ENCODE measurements around the gene AFDN. TPM values are rescaled to one million over a fixed set of nuclear protein-coding genes. Genes with fewer than 3 reads are reported as not detected.
A peak's percentile ranks its signal among the peaks of the same experiment; 100 is the strongest.

Gene AFDN
- total and polyA plus RNA-seq, 10 of the 15 experiments (the other 5 are each of a cell fraction or from before 2014, with no cell fraction given): 5.7 to 68.2 (median 45.1) TPM

DNA sequence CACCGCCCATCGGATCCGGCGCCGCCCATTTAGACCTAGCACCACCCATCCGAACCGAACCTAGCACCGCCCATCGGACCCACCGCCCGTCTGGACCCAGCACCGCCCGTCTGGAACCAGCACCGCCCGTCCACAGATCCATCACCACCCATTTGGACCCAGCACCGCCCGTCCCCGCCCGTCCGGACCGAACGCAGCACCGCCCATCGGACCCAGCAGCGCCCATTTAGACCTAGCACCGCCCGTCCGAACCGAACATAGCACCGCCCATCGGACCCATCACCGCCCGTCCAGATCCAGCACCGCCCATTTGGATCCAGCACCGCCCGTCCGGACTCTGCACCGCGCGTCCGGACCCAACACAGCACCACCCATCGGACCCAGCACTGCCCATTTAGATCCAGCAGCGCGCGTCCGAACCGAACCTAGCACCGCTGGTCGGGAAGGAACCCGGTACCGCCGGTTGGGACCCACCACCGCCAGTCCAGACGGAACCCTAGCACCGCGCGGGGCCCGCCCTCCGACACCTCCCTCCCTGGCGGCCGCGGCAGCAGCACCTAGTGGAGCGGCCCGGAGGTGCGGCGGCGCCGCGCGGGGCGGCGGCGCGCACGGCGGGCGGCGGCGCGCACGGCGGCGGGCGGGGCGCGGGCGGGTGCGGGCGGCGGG, 348 bp upstream of the AFDN start:
- TF ChIP-seq MYB (IDR thresholded peaks at IDR 0.05; ENCODE audit: borderline replicate concordance, low read depth, low read length) (no peak), RAD21 (IDR thresholded peaks at IDR 0.05; ENCODE audit: insufficient read depth, low read depth, low read length) (0 out of 2 replicates have a peak, but pooled peaks have one; percentile 30), POLR2AphosphoS2 (IDR thresholded peaks at IDR 0.05; ENCODE audit: low read depth, low read length) (no peak), ZBTB40 (IDR thresholded peaks at IDR 0.05; ENCODE audit: borderline replicate concordance) (peak; percentile 22; the same call in 1 of the 2 replicates), SMC3 (IDR thresholded peaks at IDR 0.05; ENCODE audit: borderline replicate concordance, low read length) (peak; percentile 3; the same call in 1 of the 2 replicates), EGR1 (IDR thresholded peaks at IDR 0.05; ENCODE audit: borderline replicate concordance in 1 of 2, low read depth in 2 of 2, low read length in 2 of 2) (peak in 1 of 2 experiments; percentile 40; a peak in 1 of 3 replicates), CTCF (IDR thresholded peaks at IDR 0.05 in 2 of 3, conservative IDR thresholded peaks at IDR 0.05 in 1 of 3; ENCODE audit: control insufficient read depth in 2 of 3, extremely low read depth in 1 of 3, insufficient read depth in 1 of 3, low read depth in 3 of 3, low read length in 3 of 3) (peak; percentile 15 to 57 (median 47); a peak in 4 of 6 replicates), GATAD2B (conservative IDR thresholded peaks at IDR 0.05; ENCODE audit: low read depth) (0 out of 2 replicates have a peak, but pooled peaks have one; percentile 7)
- ChIA-PET SMC1A (ENCODE audit: uncharacterized antibody, unreplicated experiment) (no interaction called here), POLR2A (no interaction called here), RAD21 (ENCODE audit: unreplicated experiment) (no interaction called here), CTCF (no interaction called here)
- H3K9me3 ChIP-seq (replicated peaks; ENCODE audit: control insufficient read depth, insufficient read depth, low read length): no peaks in the 10 kb centered on the region
- H3K4me3 ChIP-seq: peak overlapping the region; percentile 84
- no peak overlapping the region for H3K27ac ChIP-seq (ENCODE audit: control insufficient read depth, insufficient read depth)
- intact Hi-C loops (cut with micrococcal nuclease; ENCODE audit: unreplicated experiment): loop anchor here (2.0 kb wide), 1 partner anchor 72 kb away; no protein-coding TSS in a partner anchor
- H3K9ac ChIP-seq (ENCODE audit: control insufficient read depth, insufficient read depth, low read length): peak overlapping the region; percentile 39; the same call in 1 of the 2 replicates
- FAIRE-seq (no peak), DNase-seq (ENCODE audit: low read depth, low spot score) (no peak), ATAC-seq (peak; percentile 76)
- in situ Hi-C loops (cut with MboI): no loop called here
- H2AFZ ChIP-seq (ENCODE audit: control insufficient read depth, low read depth, low read length): peak overlapping the region; percentile 89
- BruUV-seq (replicated peaks): no TSS peak
- H3K79me2 ChIP-seq (ENCODE audit: control insufficient read depth, insufficient read depth, low read length): peaks cover 39% of the 10 kb centered on the region
- 9% methylated on average over 87 of the region's 90 CpGs for WGBS (ENCODE audit: insufficient coverage, insufficient replicate concordance, low lambda C conversion rate, missing lambda C conversion rate)
- peaks cover 12% of the 10 kb centered on the region for H3K4me1 ChIP-seq (ENCODE audit: control insufficient read depth, insufficient read depth, low read length)
- no peaks in the 10 kb centered on the region for H3K36me3 ChIP-seq (ENCODE audit: control insufficient read depth in 2 of 2, insufficient read depth in 2 of 2, low read length in 1 of 2)
- H3K4me2 ChIP-seq (ENCODE audit: control insufficient read depth, insufficient read depth): peak overlapping the region; percentile 99
- H4K20me1 ChIP-seq (ENCODE audit: control insufficient read depth, insufficient read depth): no peaks in the 10 kb centered on the region
- H3K27me3 ChIP-seq (replicated peaks in 1 of 2; ENCODE audit: control insufficient read depth in 2 of 2, insufficient read depth in 2 of 2, low read length in 1 of 2): peaks cover 0 to 3% of the 10 kb centered on the region in 2 experiments; a peak in 3 of 4 replicates

Measured in GM12878 (cell line).